Naive thymus-derived CD8-positive, alpha-beta T cell (primary cell): Measurements from ENCODE around the gene CLDN18. TPM values are rescaled to one million over a fixed set of nuclear protein-coding genes. Genes with fewer than 3 reads are reported as not detected.

Experiments used
- ATAC-seq, 2 donors: fragments of 150-1000 bp; cut with Tn5 transposase in 1 of 2; sonication (Bioruptor Pico), chemical (Tn5 transposase) in 1 of 2; 1 replicate in 1 of 2; 2 replicates in 1 of 2; pipeline ENCODE4 v1.10.0; 2021; ENCODE audit warnings: mild to moderate bottlenecking in 2 of 2, moderate library complexity in 2 of 2
- POLR2A ChIA-PET: fragments of 350-600 bp; sonication (Branson Sonifier 250); formaldehyde crosslinking; loops from one replicate; lab custom pipeline; 2021; ENCODE audit warnings: antibody characterized with exemption; lab: Charles Lee
- DNase-seq, 10 donors: peaks; one replicate each; pipeline versions ENCODE4 v3.0.0 to v3.0.0-alpha.2; 2020 to 2022
- H3K27ac Mint-ChIP-seq, 10 donors: one replicate each; pipeline ENCODE4 v1.8.0; 2020 to 2022; ENCODE audit warnings: mild to moderate bottlenecking in 10 of 10, mixed read lengths in 10 of 10, moderate library complexity in 4 of 10, inconsistent platforms in 1 of 10
- H3K27me3 Mint-ChIP-seq, 5 donors: one replicate each; pipeline ENCODE4 v1.8.0; 2021 to 2022; ENCODE audit warnings: mixed read lengths in 5 of 5
- H3K36me3 Mint-ChIP-seq, 3 donors: one replicate each; pipeline ENCODE4 v1.8.0; 2020 to 2022; ENCODE audit warnings: mixed read lengths in 3 of 3, mild to moderate bottlenecking in 2 of 3, inconsistent platforms in 1 of 3
- H3K4me1 Mint-ChIP-seq, 4 donors: one replicate each; pipeline ENCODE4 v1.8.0; 2021 to 2022; ENCODE audit warnings: mixed read lengths in 4 of 4
- H3K4me3 Mint-ChIP-seq, 10 donors: one replicate each; pipeline ENCODE4 v1.8.0; 2020 to 2022; ENCODE audit warnings: mild to moderate bottlenecking in 10 of 10, mixed read lengths in 10 of 10, moderate library complexity in 6 of 10, inconsistent platforms in 1 of 10
- H3K9me3 Mint-ChIP-seq, 9 donors: one replicate each; pipeline ENCODE4 v1.8.0; 2020 to 2022; ENCODE audit warnings: mixed read lengths in 9 of 9, mild to moderate bottlenecking in 3 of 9, inconsistent platforms in 1 of 9, moderate library complexity in 1 of 9
- polyA plus RNA-seq, 3 donors: library from polyadenylated mRNA; unstranded; fragments of 300-500 nt; fragmentation: Illumina TruSeq; gene quantifications; one replicate each; pipeline ENCODE4 v1.2.3, GENCODE V29; 2021
- total RNA-seq, 8 experiments: library from RNA in 2 of 8; stranded (reverse) in 2 of 8; gene quantifications; one replicate each; pipeline ENCODE4 v1.2.3 and lab custom pipeline; 2021 to 2026

CLDN18 gene
- total and polyA plus RNA-seq, 5 experiments from 2014 or later = not detected

GRCh38 chr3:138033202-138033691, 23.3 kb downstream of the CLDN18 start:
- peaks cover 9 to 28% (median 10%) of the 10 kb centered on the region in 5 donors for H3K27me3 Mint-ChIP-seq
- no peak overlapping the region for H3K4me3 Mint-ChIP-seq
- H3K4me1 Mint-ChIP-seq = no peaks in the 10 kb centered on the region
- H3K9me3 Mint-ChIP-seq = no peaks in the 10 kb centered on the region
- no peak for ATAC-seq
- no peak for DNase-seq
- no peaks in the 10 kb centered on the region for H3K36me3 Mint-ChIP-seq
- POLR2A ChIA-PET = no interaction called here
- H3K27ac Mint-ChIP-seq = no peak overlapping the region

GRCh38 chr3:138034918-138035317, 25.0 kb downstream of the CLDN18 start:
- peaks cover 0 to 3% (median 0%) of the 10 kb centered on the region in 9 donors for H3K9me3 Mint-ChIP-seq
- no peaks in the 10 kb centered on the region for H3K4me1 Mint-ChIP-seq
- no peaks in the 10 kb centered on the region for H3K36me3 Mint-ChIP-seq
- DNase-seq = no peak
- no peak overlapping the region for H3K4me3 Mint-ChIP-seq
- POLR2A ChIA-PET = no interaction called here
- H3K27ac Mint-ChIP-seq = no peak overlapping the region
- H3K27me3 Mint-ChIP-seq = peaks cover 9 to 34% (median 15%) of the 10 kb centered on the region in 5 donors
- no peak for ATAC-seq

GRCh38 chr3:138036572-138036971, 26.6 kb downstream of the CLDN18 start:
- DNase-seq (no peak), ATAC-seq (no peak)
- POLR2A ChIA-PET = no interaction called here
- Mint-ChIP-seq H3K27me3 (peaks cover 9 to 34% (median 15%) of the 10 kb centered on the region in 5 donors), H3K27ac (no peak overlapping the region), H3K36me3 (no peaks in the 10 kb centered on the region), H3K4me1 (no peaks in the 10 kb centered on the region), H3K4me3 (no peak overlapping the region), H3K9me3 (peaks cover 0 to 3% (median 0%) of the 10 kb centered on the region in 9 donors)

- no peaks in the 10 kb centered on the region for H3K36me3 Mint-ChIP-seq
- DNase-seq = no peak
- POLR2A ChIA-PET = interaction anchor here (0.7 kb wide), 1 partner anchor 20 kb away, joined by 9 read pairs; no protein-coding TSS in a partner anchor
- H3K27ac Mint-ChIP-seq = no peak overlapping the region
- ATAC-seq = no peak
- H3K4me1 Mint-ChIP-seq = no peaks in the 10 kb centered on the region
- H3K9me3 Mint-ChIP-seq = peaks cover 0 to 6% (median 0%) of the 10 kb centered on the region in 9 donors
- H3K4me3 Mint-ChIP-seq = no peak overlapping the region
- peaks cover 9 to 36% (median 14%) of the 10 kb centered on the region in 5 donors for H3K27me3 Mint-ChIP-seq
These were observed 28.9 kb downstream of the CLDN18 start for GRCh38 chr3:138038725-138039462.

- Mint-ChIP-seq H3K36me3 (no peaks in the 10 kb centered on the region), H3K4me3 (no peak overlapping the region), H3K27ac (no peak overlapping the region), H3K4me1 (no peaks in the 10 kb centered on the region), H3K9me3 (peaks cover 0 to 6% (median 0%) of the 10 kb centered on the region in 9 donors), H3K27me3 (peaks cover 14 to 48% (median 22%) of the 10 kb centered on the region in 5 donors)
- ATAC-seq (no peak), DNase-seq (no peak)
- POLR2A ChIA-PET = no interaction called here
These were observed 32.1 kb downstream of the CLDN18 start for GRCh38 chr3:138042043-138042442.

GRCh38 chr3:138043266-138044029, 33.5 kb downstream of the CLDN18 start:
- POLR2A ChIA-PET = no interaction called here
- Mint-ChIP-seq H3K4me1 (no peaks in the 10 kb centered on the region), H3K27me3 (peaks cover 9 to 35% (median 17%) of the 10 kb centered on the region in 5 donors), H3K36me3 (no peaks in the 10 kb centered on the region), H3K27ac (no peak overlapping the region), H3K9me3 (peaks cover 0 to 6% (median 0%) of the 10 kb centered on the region in 9 donors), H3K4me3 (no peak overlapping the region)
- DNase-seq = no peak
- no peak for ATAC-seq

GRCh38 chr3:138046085-138046484, 36.1 kb downstream of the CLDN18 start:
- H3K27ac Mint-ChIP-seq = no peak overlapping the region
- H3K27me3 Mint-ChIP-seq = peaks cover 6 to 23% (median 15%) of the 10 kb centered on the region in 5 donors
- ATAC-seq (no peak), DNase-seq (no peak)
- H3K4me1 Mint-ChIP-seq = no peaks in the 10 kb centered on the region
- H3K9me3 Mint-ChIP-seq = peaks cover 0 to 10% (median 0%) of the 10 kb centered on the region in 9 donors
- POLR2A ChIA-PET = no interaction called here
- no peaks in the 10 kb centered on the region for H3K36me3 Mint-ChIP-seq
- H3K4me3 Mint-ChIP-seq = no peak overlapping the region

GRCh38 chr3:138046955-138047354, 37.0 kb downstream of the CLDN18 start:
- DNase-seq (no peak), ATAC-seq (no peak)
- Mint-ChIP-seq H3K27ac (no peak overlapping the region), H3K27me3 (peaks cover 6 to 32% (median 21%) of the 10 kb centered on the region in 5 donors), H3K9me3 (peaks cover 0 to 10% (median 0%) of the 10 kb centered on the region in 9 donors), H3K36me3 (no peaks in the 10 kb centered on the region), H3K4me1 (no peaks in the 10 kb centered on the region), H3K4me3 (no peak overlapping the region)
- POLR2A ChIA-PET = no interaction called here

- Mint-ChIP-seq H3K4me3 (no peak overlapping the region), H3K4me1 (no peaks in the 10 kb centered on the region), H3K9me3 (peaks cover 0 to 10% (median 0%) of the 10 kb centered on the region in 9 donors), H3K27ac (no peak overlapping the region), H3K36me3 (no peaks in the 10 kb centered on the region), H3K27me3 (peaks cover 9 to 39% (median 25%) of the 10 kb centered on the region in 5 donors)
- POLR2A ChIA-PET = no interaction called here
- DNase-seq (no peak), ATAC-seq (no peak)
These were observed 37.7 kb downstream of the CLDN18 start for GRCh38 chr3:138047596-138048158.

GRCh38 chr3:138049157-138049919, 39.4 kb downstream of the CLDN18 start:
- Mint-ChIP-seq H3K36me3 (no peaks in the 10 kb centered on the region), H3K4me1 (no peaks in the 10 kb centered on the region), H3K9me3 (peaks cover 0 to 10% (median 0%) of the 10 kb centered on the region in 9 donors), H3K27me3 (peaks cover 21 to 48% (median 28%) of the 10 kb centered on the region in 5 donors), H3K4me3 (no peak overlapping the region), H3K27ac (no peak overlapping the region)
- DNase-seq = no peak
- POLR2A ChIA-PET = no interaction called here
- ATAC-seq = no peak

- ATAC-seq (no peak), DNase-seq (no peak)
- POLR2A ChIA-PET = no interaction called here
- H3K36me3 Mint-ChIP-seq = no peaks in the 10 kb centered on the region
- H3K9me3 Mint-ChIP-seq = peaks cover 0 to 10% (median 0%) of the 10 kb centered on the region in 9 donors
- no peak overlapping the region for H3K4me3 Mint-ChIP-seq
- H3K4me1 Mint-ChIP-seq = no peaks in the 10 kb centered on the region
- no peak overlapping the region for H3K27ac Mint-ChIP-seq
- H3K27me3 Mint-ChIP-seq = peaks cover 18 to 47% (median 25%) of the 10 kb centered on the region in 5 donors
These were observed 42.2 kb downstream of the CLDN18 start for GRCh38 chr3:138051947-138052802.
